ENCODE results near the gene FUOM. TPM values are rescaled to one million over a fixed set of nuclear protein-coding genes. Genes with fewer than 3 reads are reported as not detected.
A peak's percentile ranks its signal among the peaks of the same experiment; 100 is the strongest.

The FUOM gene
- total RNA-seq, 1 donor from 2014 or later = 47.0 TPM

GRCh38 chr10:133311570-133311969, 46.2 kb downstream of the FUOM start:
- DNase-seq (ENCODE audit: low read depth) = no peak
- no peaks in the 10 kb centered on the region for H3K36me3 ChIP-seq (ENCODE audit: control insufficient read depth, insufficient read depth, low read length)
- TF ChIP-seq, protein P1, sequence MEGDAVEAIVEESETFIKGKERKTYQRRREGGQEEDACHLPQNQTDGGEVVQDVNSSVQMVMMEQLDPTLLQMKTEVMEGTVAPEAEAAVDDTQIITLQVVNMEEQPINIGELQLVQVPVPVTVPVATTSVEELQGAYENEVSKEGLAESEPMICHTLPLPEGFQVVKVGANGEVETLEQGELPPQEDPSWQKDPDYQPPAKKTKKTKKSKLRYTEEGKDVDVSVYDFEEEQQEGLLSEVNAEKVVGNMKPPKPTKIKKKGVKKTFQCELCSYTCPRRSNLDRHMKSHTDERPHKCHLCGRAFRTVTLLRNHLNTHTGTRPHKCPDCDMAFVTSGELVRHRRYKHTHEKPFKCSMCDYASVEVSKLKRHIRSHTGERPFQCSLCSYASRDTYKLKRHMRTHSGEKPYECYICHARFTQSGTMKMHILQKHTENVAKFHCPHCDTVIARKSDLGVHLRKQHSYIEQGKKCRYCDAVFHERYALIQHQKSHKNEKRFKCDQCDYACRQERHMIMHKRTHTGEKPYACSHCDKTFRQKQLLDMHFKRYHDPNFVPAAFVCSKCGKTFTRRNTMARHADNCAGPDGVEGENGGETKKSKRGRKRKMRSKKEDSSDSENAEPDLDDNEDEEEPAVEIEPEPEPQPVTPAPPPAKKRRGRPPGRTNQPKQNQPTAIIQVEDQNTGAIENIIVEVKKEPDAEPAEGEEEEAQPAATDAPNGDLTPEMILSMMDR (IDR thresholded peaks at IDR 0.05; ENCODE audit: insufficient read depth, low read length, poor library complexity, severe bottlenecking) = no peak
- H3K27me3 ChIP-seq (ENCODE audit: control insufficient read depth, insufficient read depth, low read length) = no peaks in the 10 kb centered on the region
- H3K4me3 ChIP-seq (ENCODE audit: low read depth, low read length) = no peak overlapping the region

DNA sequence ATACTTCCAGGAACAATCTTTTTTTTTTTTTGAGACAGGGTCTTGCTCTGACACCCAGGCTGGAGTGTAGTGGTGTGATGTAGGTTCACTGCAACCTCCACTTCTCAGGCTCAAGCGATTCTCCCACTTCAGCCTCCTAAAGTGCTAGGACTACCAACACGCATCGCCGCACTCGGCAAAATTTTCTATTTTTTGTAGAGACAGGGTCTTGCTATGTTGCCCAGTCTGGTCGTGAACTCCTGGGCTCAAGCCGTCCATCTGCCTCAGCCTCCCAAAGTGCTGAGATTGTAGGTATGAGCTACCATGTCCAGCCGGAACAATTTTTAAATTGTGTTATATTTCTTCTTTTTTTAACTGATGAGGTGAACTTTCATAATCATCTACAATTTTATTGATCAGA, 47.0 kb downstream of the FUOM start:
- Histone ChIP-seq H3K4me3 (ENCODE audit: low read depth, low read length) (no peak overlapping the region), H3K27me3 (ENCODE audit: control insufficient read depth, insufficient read depth, low read length) (no peaks in the 10 kb centered on the region), H3K36me3 (ENCODE audit: control insufficient read depth, insufficient read depth, low read length) (no peaks in the 10 kb centered on the region)
- DNase-seq (ENCODE audit: low read depth) = no peak
- TF ChIP-seq, protein P1 (IDR thresholded peaks at IDR 0.05; ENCODE audit: insufficient read depth, low read length, poor library complexity, severe bottlenecking) = no peak

DNA sequence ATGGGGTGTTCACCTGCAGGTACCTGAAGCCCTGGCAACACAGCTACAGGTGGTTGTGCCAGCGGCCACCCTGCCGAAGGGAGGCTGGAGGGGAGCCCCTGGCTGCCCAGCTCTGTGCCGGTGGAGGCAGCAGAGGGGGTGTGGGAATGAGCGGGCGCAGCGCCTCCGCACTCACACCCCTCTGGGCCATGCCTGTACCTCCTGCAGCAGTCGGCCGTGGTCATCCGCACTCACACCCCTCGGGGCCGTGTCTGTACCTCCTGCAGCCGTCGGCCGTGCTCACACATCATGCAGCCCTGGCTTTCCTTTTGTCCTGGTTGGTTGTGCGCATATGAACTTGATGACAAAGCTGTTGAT, 47.4 kb downstream of the FUOM start:
- Histone ChIP-seq H3K4me3 (ENCODE audit: low read depth, low read length) (no peak overlapping the region), H3K27me3 (ENCODE audit: control insufficient read depth, insufficient read depth, low read length) (no peaks in the 10 kb centered on the region), H3K36me3 (ENCODE audit: control insufficient read depth, insufficient read depth, low read length) (no peaks in the 10 kb centered on the region)
- no peak for DNase-seq (ENCODE audit: low read depth)
- TF ChIP-seq, protein P1 (IDR thresholded peaks at IDR 0.05; ENCODE audit: insufficient read depth, low read length, poor library complexity, severe bottlenecking) = no peak

DNA sequence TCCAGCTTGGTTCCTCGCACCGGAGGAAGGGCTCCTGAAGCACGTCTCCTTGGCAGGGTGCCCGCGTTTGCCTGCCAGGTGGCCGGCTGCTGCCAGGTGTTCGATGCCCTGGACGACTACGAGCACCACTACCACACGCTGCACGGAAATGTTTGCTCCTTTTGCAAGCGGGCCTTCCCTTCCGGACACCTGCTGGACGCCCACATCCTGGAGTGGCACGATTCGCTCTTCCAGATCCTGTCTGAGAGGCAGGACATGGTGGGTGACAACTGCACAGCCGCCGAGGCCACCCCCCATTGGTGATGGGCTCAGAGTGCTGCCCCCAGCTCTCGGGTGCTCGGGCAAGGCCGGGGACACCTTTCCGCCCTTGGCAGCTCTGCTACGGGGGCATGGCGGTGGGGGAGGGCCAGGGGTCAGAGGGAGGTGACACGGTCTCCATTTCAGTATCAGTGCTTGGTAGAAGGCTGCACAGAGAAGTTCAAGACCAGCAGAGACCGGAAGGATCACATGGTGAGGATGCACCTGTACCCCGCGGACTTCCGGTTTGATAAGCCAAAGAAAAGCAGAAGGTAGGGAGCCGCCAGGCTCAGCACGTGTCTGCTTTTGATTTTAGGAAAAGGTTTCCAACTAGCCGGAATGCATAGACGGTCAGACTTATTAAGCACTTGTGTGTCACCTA, 48.0 kb downstream of the FUOM start:
- no peak overlapping the region for H3K4me3 ChIP-seq (ENCODE audit: low read depth, low read length)
- TF ChIP-seq, protein P1 (IDR thresholded peaks at IDR 0.05; ENCODE audit: insufficient read depth, low read length, poor library complexity, severe bottlenecking) = no peak
- no peak for DNase-seq (ENCODE audit: low read depth)
- no peaks in the 10 kb centered on the region for H3K36me3 ChIP-seq (ENCODE audit: control insufficient read depth, insufficient read depth, low read length)
- H3K27me3 ChIP-seq (ENCODE audit: control insufficient read depth, insufficient read depth, low read length) = no peaks in the 10 kb centered on the region

- DNase-seq (ENCODE audit: low read depth) = no peak
- H3K27me3 ChIP-seq (ENCODE audit: control insufficient read depth, insufficient read depth, low read length) = no peaks in the 10 kb centered on the region
- peak overlapping the region; percentile 78 for H3K4me3 ChIP-seq (ENCODE audit: low read depth, low read length)
- H3K36me3 ChIP-seq (ENCODE audit: control insufficient read depth, insufficient read depth, low read length) = no peaks in the 10 kb centered on the region
- TF ChIP-seq, protein P1 (IDR thresholded peaks at IDR 0.05; ENCODE audit: insufficient read depth, low read length, poor library complexity, severe bottlenecking) = no peak
Measured at GRCh38 chr10:133309100-133309719, 48.6 kb downstream of the FUOM start.
